ENCODE measurements around the gene ZNF526.

GRCh38 chr19:42175952-42176648, 44.0 kb upstream of the ZNF526 start:
- peak; percentile 77 for TF ChIP-seq EZH2 (IDR thresholded peaks at IDR 0.05; ENCODE audit: borderline replicate concordance)
- TF ChIP-seq CTCF (IDR thresholded peaks at IDR 0.05; ENCODE audit: poor library complexity): no peak

Measured in hepatocyte (in vitro differentiated cells).